Activated CD4-positive, alpha-beta T cell treated with anti-CD3 and anti-CD28 coated beads, Interleukin-2, amount 50 U/mL, for 48 hours (primary cell): ENCODE results near the gene CLINT1.
A peak's percentile ranks its signal among the peaks of the same experiment; 100 is the strongest.
"Not testable (repeated sequence)": the region's sequence is repeated elsewhere in the genome, so short reads cannot be mapped to it uniquely, and the experiment has no call there.

ENCODE experiments used
- DNase-seq, 2 experiments: peaks; one replicate each; pipeline ENCODE4 v3.0.0-alpha.2; 2020

Gene CLINT1

GRCh38 chr5:157860898-157861890, 2.2 kb upstream of the CLINT1 start:
- peak; percentile 19 to 41 for DNase-seq

- no peak for DNase-seq
These were observed 256 bp upstream of the CLINT1 start for GRCh38 chr5:157859227-157859575.

- DNase-seq: no peak
These were observed 974 bp downstream of the CLINT1 start for GRCh38 chr5:157857816-157858526.

- peak; percentile 15 to 35 for DNase-seq
These were observed 3.4 kb downstream of the CLINT1 start for GRCh38 chr5:157855404-157855994.

GRCh38 chr5:157853365-157853764, 5.6 kb downstream of the CLINT1 start:
- not testable (repeated sequence) for DNase-seq

- DNase-seq: no peak
These were observed 12.9 kb downstream of the CLINT1 start for GRCh38 chr5:157845914-157846598.

GRCh38 chr5:157842787-157843186, 16.2 kb downstream of the CLINT1 start:
- DNase-seq: no peak

- no peak for DNase-seq
These were observed 16.8 kb downstream of the CLINT1 start for GRCh38 chr5:157842185-157842584.

- no peak for DNase-seq
These were observed 19.7 kb downstream of the CLINT1 start for GRCh38 chr5:157839157-157839795.

GRCh38 chr5:157836121-157836753, 22.7 kb downstream of the CLINT1 start:
- DNase-seq: no peak

- DNase-seq: no peak
These were observed 23.9 kb downstream of the CLINT1 start for GRCh38 chr5:157835041-157835440.

GRCh38 chr5:157828944-157829639, 29.9 kb downstream of the CLINT1 start:
- no peak for DNase-seq

- no peak for DNase-seq
These were observed 30.6 kb downstream of the CLINT1 start for GRCh38 chr5:157828105-157828943.

- DNase-seq: no peak
These were observed 31.5 kb downstream of the CLINT1 start for GRCh38 chr5:157827423-157827822.

GRCh38 chr5:157823655-157824054, 35.3 kb downstream of the CLINT1 start:
- DNase-seq: no peak

- peak in 1 of 2 experiments; percentile 13 for DNase-seq
These were observed 36.9 kb downstream of the CLINT1 start for GRCh38 chr5:157821822-157822622.

GRCh38 chr5:157821405-157821804, 37.5 kb downstream of the CLINT1 start:
- no peak for DNase-seq

- DNase-seq: no peak
These were observed 38.2 kb downstream of the CLINT1 start for GRCh38 chr5:157820593-157821252.
